ENCODE measurements around the gene KDF1. TPM values are rescaled to one million over a fixed set of nuclear protein-coding genes. Genes with fewer than 3 reads are reported as not detected.

The KDF1 gene
- total RNA-seq, 1 donor from 2014 or later: not detected

- intact Hi-C loops (cut with micrococcal nuclease): loop anchor here (5.0 to 10.0 kb wide), 2 partner anchors 93 to 210 kb away; partner anchors contain the start of genes GPATCH3 and PIGV
These were observed 34.7 kb upstream of the KDF1 start for GRCh38 chr1:26994787-26995517.

GRCh38 chr1:26994020-26994786, 33.9 kb upstream of the KDF1 start:
- intact Hi-C loops (cut with micrococcal nuclease): loop anchor here (5.0 to 10.0 kb wide), 2 partner anchors 92 to 209 kb away; partner anchors contain the start of genes GPATCH3 and PIGV

GRCh38 chr1:26993237-26994019, 33.2 kb upstream of the KDF1 start, which contains the start of gene TRNP1:
TRNP1 (plus strand) TSS chr1:26993692; CDS start chr1:26993787, 95 bp downstream.
- intact Hi-C loops (cut with micrococcal nuclease): loop anchor here (1.0 to 10.0 kb wide), 4 partner anchors 72 to 209 kb away; partner anchors contain the start of genes GPATCH3, NUDC, PIGV and SLC9A1

- intact Hi-C loops (cut with micrococcal nuclease): loop anchor here (5.0 to 10.0 kb wide), 2 partner anchors 89 to 207 kb away; partner anchors contain the start of genes GPATCH3 and PIGV
These were observed 31.2 kb upstream of the KDF1 start for GRCh38 chr1:26991310-26992116.

- intact Hi-C loops (cut with micrococcal nuclease): loop anchor here (5.0 to 10.0 kb wide), 2 partner anchors 87 to 205 kb away; partner anchors contain the start of genes GPATCH3 and PIGV
These were observed 29.3 kb upstream of the KDF1 start for GRCh38 chr1:26989403-26990109.

- intact Hi-C loops (cut with micrococcal nuclease): no loop called here
These were observed 26.4 kb upstream of the KDF1 start for GRCh38 chr1:26986658-26987057.

- intact Hi-C loops (cut with micrococcal nuclease): no loop called here
These were observed 24.0 kb upstream of the KDF1 start for GRCh38 chr1:26984291-26984690.

GRCh38 chr1:26983863-26984262, 23.6 kb upstream of the KDF1 start:
- intact Hi-C loops (cut with micrococcal nuclease): no loop called here

- intact Hi-C loops (cut with micrococcal nuclease): no loop called here
These were observed 21.0 kb upstream of the KDF1 start for GRCh38 chr1:26981146-26981846.

- intact Hi-C loops (cut with micrococcal nuclease): no loop called here
These were observed 18.6 kb upstream of the KDF1 start for GRCh38 chr1:26978901-26979300.

- intact Hi-C loops (cut with micrococcal nuclease): no loop called here
These were observed 16.6 kb upstream of the KDF1 start for GRCh38 chr1:26976621-26977510.

- intact Hi-C loops (cut with micrococcal nuclease): no loop called here
These were observed 12.6 kb upstream of the KDF1 start for GRCh38 chr1:26972821-26973220.

- intact Hi-C loops (cut with micrococcal nuclease): no loop called here
These were observed 12.1 kb upstream of the KDF1 start for GRCh38 chr1:26972390-26972789.

GRCh38 chr1:26971590-26971989, 11.3 kb upstream of the KDF1 start:
- intact Hi-C loops (cut with micrococcal nuclease): no loop called here

GRCh38 chr1:26970810-26971209, 10.5 kb upstream of the KDF1 start:
- intact Hi-C loops (cut with micrococcal nuclease): no loop called here

GRCh38 chr1:26965628-26966027, 5.4 kb upstream of the KDF1 start:
- intact Hi-C loops (cut with micrococcal nuclease): no loop called here

- intact Hi-C loops (cut with micrococcal nuclease): no loop called here
These were observed 4.9 kb upstream of the KDF1 start for GRCh38 chr1:26965213-26965612.

- intact Hi-C loops (cut with micrococcal nuclease): no loop called here
These were observed 1.6 kb upstream of the KDF1 start for GRCh38 chr1:26961826-26962225.

All from T-helper 1 cell treated with Interleukin-12 subunit alpha and Interleukin-12 subunit beta and Interleukin-4 antibody, amounts not matched to agents 30 ng/mL and 1 ng/mL, for 36 hours (primary cell).